Measurements from ENCODE around the gene WDR45B.

WDR45B gene

DNA sequence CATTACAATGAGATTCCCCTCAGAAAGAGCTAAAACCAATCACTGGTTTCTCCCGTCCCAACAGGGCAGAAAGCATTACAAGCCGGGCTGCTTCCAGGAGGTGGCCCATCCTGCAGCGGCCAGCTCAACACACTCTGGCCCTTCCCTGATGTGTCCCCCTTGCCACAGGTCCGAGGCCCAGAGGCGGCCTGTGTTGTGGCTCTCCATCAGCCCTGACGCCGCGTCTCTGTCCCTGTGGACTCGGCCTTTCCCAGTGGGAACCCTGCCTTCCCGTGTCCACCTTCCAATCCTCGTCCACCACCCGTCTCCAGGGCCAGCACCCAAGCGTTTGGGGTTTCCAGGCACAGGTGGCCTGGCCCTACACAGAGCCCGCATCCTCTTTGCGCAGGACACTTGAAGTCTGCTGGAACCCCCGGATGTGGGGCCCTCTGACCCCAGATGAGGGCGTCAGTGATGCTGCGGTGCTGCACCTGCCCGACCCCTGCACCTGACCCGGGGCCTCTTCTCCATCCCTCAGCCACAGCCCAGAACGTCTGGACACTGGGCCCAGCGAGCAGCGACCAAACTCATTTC, 29.2 kb upstream of the WDR45B start:
- DNase-seq (ENCODE audit: low read depth in 2 of 2, low spot score in 1 of 2), result no peak

DNA sequence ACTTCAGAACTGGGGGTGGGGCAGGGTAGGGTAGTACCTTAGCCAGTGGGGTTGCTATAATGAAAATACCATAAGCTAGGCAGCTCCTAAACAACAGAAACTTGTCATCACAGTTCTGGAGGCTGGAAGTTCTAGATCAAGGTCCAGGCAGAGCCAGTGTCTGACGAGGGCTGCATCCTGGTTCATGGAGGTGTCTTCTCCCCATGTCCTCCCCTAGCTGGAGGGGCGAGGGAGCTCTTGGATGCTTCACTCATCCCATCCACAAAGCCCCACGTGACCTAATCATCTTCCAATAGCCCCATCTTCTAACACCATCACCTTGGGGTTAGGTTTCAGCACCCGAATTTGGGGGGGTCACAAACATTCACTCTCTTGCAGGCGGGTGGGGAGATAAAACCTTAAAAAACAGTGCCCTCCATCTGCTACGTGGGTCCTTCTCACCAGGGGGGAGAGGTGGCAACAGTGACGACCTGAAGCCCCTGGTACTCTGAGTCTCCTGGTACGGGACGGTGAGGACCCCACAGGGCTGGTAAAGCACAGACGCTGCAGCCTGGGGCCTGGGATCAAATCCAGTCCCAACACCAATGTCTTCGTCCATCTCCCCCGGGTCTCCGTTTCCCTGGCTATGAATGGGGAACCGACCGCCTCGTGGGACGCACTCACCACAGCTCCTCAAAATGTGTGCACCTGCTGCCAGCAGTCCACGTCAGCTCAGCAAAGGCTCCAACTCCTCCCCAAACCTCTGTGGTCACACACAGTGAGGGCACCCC, 27.4 kb upstream of the WDR45B start:
- DNase-seq (ENCODE audit: low read depth in 2 of 2, low spot score in 1 of 2), result no peak

DNA sequence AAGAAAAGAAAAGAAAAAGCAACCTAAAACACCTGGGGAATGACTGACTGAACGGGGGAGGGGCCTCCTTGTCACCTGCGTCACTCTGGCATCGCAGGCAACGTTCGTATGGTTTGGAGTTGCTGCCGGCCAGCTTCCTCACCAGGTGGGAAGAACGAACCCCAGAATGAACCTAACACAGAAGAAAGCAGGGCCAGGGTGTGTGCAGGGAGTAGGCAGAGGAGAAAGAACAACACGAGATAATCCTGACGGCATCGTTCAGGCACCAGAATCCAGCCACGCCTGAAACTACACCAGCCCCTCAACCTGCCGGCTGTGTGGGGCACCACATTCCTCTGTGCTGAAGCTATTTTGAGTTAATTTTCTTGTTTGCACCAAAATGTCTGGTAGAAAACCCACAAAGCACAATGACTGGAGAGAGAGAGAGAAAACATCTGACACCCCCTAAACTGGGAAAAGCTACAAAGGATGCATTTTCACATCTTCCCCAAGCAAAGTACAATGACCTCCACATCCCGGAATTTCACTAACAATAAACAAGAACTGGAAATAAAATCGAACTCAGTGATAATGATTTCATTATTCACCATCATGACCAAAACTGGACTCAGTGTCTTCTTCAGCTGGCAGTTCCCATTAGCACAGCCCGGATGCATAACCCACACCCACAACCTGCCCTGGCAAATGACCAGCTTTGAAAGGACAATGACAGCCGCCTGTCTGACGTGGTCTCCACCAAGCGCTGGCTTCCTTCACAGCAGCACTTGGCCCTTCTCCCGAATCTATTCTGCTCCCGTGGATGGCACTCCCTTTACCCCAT, 26.6 kb upstream of the WDR45B start:
- no peak for DNase-seq (ENCODE audit: low read depth in 2 of 2, low spot score in 1 of 2)

DNA sequence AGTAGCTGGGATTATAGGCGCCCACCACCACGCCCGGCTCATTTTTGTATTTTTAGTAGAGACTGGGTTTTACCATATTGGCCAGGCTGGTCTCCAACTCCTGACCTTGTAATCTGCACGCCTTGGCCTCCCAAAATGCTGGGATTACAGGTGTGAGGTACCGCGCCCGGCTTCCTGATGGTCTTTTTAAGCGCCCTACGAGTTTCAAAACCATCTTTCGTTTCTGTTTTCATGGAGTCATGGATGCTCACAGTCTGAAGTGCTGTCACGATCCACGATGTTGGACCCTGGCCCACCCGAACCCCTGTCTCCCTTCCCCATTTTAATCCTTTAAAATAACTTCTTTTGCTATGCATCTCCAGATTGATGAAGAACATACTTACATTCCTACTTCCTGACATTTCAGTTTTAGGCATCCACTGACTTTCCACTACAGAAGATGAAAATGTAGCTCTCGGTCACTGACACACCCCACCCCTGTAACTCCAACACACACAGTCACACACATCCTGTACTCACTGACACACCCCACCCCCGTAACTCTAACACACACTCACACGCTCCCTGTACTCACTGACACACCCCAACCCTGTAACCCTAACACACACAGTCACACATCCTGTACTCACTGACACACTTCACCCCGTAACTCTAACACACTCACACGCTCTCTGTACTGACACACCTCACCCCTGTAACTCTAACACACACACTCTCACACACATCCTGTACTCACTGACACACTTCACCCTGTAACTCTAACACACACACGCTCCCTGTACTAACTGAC, 22.6 kb upstream of the WDR45B start:
- no peak for DNase-seq (ENCODE audit: low read depth in 2 of 2, low spot score in 1 of 2)

DNA sequence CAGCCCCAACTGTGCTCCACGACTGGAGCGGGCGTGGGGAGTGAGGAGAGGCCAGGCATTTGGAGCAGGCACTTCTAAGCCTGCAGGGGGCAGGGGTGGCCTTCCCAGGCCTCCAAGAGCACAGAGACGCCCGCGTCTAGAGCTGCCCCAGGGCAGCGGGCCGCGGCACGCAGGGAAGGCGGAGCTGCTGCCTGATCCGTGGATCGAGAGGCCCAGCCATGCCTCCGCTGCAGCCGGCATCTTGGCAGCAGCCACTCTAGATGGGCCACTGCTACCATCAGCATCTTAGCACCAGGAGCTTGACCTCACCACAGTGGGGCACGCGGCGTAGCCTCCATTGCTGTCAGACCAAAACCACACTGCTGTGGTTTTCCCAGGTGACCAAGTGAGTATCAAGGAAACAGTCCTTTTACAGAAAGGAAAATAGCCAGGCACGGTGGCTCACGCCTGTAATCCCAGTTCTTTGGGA, 20.4 kb upstream of the WDR45B start:
- DNase-seq (ENCODE audit: low read depth in 2 of 2, low spot score in 1 of 2), result no peak

DNA sequence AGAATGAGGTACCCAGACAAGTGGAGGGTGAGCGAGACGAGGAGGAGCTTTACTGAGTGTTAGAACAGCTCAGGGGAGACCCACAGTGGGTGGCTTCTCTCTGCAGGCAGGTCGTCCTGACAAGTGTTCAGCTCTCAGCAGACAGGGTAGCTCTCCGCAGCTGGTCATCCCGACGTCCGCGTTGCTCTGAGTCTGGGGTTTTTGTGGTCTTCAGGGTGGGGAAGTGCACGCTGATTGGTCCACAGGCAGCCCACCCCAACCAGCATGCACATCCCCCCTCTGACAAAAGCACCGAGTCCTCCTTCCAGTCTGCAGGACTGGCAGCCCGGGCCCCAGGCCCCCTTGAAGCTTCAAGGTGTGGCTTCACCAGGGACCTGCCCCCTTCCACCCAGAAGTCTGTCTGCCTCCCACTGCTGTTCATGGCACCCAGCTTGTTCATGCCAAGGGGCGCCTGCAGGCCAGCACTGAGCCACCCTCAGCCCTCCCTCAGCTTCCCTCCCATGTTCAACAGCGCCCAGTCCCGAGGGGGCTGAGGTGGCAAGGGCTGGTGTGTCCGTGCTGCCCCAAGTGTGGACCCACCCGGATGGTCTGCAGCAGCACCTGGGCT, 19.9 kb upstream of the WDR45B start:
- DNase-seq (ENCODE audit: low read depth in 2 of 2, low spot score in 1 of 2), result no peak

DNA sequence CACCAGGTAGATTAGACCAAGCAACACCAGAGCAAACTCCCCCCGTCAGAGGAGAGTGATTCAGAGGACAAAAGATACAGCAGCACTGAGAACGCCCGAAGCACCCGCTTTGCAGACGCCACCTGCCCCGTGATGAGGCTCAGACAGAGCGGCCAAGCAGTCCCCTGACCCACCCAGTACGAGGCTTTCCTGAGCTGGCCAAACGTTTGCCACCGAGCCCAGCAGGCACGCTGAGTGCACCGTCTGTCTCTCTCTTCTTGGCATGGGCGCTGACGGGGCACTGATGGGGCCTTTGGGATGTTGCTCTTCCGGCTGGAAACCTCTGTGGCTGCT, 19.4 kb upstream of the WDR45B start:
- no peak for DNase-seq (ENCODE audit: low read depth in 2 of 2, low spot score in 1 of 2)

DNA sequence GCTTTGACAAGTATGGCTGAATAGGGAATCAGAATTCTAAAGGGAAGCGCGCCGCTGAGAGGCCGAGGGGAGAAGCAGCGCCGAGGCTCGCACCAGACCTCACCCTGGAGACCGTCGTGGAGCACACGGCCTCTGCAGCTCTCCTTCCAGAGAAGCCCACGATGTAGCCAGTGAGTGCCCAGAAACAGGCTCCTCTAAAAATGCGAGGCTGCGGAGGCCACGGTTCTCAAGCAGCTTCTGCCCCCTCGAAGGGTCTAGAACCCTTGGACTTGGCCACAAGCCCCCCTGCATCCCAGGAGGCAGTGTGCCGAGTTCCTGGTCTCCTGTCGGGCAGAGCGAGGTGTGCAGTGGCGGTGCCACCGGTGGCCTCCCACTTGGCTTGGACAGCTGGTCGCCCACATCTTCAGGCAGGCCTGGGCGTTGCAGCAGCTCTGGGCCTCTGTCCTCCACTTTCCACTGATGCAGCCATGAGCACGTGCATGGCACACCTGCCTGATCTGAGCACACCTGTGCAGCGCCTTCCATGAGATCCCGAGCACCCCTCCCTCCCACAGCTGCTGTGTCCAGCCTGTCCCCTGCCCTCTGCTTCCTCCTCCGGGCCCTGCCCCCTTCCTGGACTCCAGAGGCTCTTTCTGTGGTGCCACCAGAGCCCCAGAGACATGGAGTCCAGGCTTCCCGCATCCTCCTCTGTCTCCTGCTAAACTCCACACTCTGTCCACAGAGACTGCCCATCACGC, 18.9 kb upstream of the WDR45B start:
- no peak for DNase-seq (ENCODE audit: low read depth in 2 of 2, low spot score in 1 of 2)

DNA sequence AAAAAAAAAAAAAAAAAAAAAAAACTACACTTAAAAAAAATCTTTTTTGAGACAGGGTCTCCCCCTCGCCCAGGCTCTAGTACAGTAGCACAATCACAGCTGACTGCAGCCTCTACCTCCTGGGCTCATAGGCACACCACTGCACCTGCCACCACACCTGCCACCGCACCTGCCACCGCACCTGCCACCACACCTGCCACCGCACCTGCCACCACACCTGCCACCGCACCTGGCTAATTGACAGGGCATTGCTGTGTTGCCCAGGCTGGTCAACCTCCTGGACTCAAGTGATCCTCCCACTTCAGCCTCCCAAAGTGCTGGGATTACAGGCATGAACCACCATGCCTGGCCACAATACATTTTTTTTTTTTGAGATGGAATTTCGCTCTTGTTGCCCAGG, 17.6 kb upstream of the WDR45B start:
- no peak for DNase-seq (ENCODE audit: low read depth in 2 of 2, low spot score in 1 of 2)

DNA sequence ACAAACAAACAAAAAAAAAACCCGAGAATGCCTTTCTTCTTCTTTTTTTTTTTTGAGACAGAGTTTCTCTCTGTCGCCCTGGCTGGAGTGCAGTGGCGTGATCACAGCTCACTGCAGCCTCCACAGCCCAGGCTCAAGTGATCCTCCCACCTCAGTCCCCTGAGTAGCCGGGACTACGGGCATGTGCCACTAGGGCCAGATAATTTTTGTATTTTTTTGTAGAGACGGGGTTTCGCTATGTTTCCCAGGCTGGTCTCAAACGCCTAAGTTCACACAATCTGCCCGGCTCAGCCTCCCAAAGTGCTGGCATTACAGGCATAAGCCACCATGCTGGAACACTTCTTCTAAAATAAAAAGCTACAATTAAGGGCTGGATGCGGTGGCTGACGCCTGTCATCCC, 17.0 kb upstream of the WDR45B start:
- DNase-seq (ENCODE audit: low read depth in 2 of 2, low spot score in 1 of 2), result no peak

DNA sequence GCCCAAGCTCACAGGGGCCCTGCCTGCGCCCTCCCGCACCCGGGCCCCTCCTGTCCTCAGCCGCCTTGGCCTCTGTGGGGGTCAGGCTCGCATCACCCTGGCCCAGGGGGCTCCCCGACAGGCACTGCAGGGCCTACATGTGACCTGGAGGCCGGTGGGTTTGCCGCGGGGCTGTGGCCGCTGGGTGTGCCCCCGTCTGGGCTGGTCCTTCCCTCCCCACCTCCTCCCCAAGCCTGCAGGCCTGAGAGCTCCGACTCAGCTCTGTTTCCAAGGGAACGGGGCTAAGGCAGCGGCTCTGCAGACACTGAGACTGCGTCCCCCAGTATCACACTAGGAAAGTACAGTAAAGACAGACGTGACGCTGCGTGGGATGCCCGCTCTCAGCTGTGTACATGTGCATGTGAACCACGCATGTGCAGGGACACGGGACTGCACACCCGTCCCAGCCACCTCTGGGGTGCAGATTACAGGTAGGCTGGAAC, 16.5 kb upstream of the WDR45B start:
- no peak for DNase-seq (ENCODE audit: low read depth in 2 of 2, low spot score in 1 of 2)

DNA sequence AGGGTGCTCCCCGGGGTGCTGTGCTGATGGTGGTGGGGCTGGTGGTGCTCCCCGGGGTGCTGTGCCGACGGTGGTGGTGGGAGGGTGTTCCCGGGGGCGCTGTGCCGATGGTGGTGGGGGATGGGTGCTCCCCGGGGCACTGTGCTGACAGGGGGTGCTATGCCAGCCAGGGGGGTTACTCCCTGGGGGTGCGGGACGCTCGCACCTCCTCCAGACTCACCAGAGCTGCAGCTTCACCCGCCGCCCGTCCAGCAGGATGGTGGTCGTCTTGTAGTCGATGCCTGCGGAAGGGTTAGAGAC, 16.0 kb upstream of the WDR45B start:
- DNase-seq (ENCODE audit: low read depth in 2 of 2, low spot score in 1 of 2), result no peak

DNA sequence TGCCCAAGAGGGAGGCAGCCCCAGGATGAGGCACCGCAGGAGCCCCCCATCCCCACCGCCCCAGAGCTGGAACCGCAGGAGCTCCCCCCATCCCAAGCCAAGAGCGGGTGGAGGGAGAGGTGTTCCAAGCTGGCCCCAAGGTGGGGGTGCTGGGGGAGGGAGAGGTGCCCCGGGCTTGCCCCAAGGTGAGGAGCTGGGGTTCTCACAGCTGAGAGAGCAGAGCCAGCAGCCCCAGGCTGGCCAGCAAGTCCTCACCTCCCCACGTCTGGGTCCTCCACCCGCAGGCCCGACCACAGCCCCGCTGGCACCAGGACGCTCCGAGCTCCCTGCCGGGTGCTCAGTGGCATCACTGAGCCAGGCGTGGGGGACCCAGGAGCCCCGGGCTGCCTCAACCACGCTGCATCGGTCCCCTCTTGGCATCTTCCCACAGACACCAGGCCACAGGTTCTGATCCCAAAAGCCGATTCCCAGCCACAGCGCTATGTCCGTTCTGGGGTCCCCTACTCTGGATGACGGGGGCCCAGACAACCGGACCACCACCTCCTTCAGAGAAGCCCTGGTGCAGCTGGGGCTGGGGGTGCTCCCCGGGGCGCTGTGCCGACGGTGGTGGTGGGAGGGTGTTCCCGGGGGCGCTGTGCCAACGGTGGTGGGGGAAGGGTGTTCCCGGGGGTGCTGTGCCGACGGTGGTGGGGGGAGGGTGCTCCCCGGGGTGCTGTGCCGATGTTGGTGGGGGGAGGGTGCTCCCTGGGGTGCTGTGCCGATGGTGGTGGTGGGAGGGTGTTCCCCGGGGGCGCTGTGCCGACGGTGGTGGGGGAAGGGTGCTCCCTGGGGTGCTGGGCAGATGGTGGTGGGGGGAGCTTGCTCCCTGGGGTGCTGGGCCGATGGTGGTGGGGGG, 15.4 kb upstream of the WDR45B start:
- no peak for DNase-seq (ENCODE audit: low read depth in 2 of 2, low spot score in 1 of 2)

DNA sequence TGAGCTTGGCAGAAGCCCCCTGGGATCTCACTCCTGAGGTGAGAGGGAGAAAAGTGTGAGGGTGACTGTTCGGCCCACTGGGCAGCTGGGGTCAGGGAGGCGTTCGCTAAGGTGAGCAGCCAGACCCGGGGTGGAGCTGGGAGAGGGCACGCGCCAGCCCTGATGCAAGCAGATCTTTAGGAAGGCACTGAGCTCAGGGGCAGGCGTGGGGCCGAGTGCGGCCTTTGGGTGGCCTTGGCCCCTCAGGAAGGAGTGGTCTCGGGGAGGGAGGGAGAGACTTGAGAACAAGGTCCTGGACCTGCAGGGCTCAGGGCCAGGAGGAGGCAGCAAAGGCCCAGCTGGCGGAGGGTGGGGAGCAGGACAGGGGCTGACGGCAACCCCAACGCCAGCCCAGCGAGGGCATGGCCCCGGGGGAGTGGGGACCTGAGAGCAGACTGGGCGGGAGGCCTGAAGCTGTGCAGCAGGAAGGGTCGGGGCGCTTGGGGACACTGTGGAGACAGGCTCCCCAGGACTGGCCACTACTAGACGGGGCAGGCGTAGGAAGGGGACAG, 14.5 kb upstream of the WDR45B start:
- no peak for DNase-seq (ENCODE audit: low read depth in 2 of 2, low spot score in 1 of 2)

DNA sequence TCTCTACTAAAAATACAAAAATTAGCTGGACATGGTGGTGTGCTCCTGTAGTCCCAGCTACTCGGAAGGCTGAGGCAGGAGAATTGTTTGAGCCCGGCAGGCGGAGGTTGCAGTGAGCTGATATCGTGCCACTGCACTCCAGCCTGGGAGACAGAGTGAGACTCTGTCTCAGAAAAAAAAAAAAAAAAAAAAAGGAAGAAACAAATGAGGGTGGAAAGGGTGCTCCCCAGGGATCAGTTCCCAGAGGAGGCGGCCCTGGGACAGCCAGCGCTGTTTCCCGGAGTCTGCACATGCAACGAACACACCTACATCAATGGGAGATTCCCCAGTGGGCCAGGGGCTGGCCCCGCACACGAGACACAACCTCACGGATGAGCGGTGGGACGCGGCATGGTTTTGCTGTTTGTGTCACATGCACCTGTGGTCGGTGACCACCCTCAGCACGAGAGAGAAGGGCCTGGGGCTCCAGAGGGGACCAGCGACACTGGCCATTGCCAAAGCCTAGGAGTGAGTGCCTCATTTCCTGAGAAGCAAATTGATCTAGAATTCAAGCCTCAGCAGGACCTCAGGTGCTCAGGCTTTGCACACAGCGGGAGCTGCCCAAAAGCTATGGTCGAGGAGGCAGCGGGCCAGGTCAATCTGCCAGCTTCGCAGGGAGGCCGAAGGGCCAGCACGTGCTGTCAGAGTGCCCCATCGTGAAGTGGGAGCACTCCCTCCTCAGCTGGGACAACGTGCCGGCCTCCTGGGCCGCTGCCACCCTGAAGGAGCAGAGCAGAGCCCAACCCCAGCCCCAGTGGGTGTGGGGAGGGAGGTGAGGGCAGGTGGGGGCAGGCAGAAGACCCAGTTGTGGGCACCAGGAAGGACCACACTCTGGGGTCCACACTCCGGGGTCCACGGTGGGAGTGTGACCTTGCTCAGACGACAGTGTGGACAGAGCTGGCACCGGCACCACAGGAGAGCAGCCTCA, 13.8 kb upstream of the WDR45B start:
- no peak for DNase-seq (ENCODE audit: low read depth in 2 of 2, low spot score in 1 of 2)

DNA sequence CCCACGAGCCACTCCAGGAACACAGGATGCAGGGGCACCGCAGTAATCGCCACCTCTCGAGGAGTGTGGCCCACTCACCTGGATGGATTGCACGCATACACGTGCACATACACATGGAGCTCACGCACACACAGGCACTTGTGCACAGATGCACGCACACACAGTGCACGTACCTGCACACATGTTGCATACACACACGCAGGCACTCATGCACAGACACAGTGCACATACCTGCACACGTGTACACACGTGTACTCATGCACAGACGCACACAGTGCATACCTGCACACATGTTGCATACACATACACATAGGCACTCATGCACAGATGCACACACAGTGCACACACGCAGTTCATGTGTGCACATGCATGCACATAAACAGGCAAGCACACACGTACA, 11.6 kb upstream of the WDR45B start:
- DNase-seq (ENCODE audit: low read depth in 2 of 2, low spot score in 1 of 2), result no peak

DNA sequence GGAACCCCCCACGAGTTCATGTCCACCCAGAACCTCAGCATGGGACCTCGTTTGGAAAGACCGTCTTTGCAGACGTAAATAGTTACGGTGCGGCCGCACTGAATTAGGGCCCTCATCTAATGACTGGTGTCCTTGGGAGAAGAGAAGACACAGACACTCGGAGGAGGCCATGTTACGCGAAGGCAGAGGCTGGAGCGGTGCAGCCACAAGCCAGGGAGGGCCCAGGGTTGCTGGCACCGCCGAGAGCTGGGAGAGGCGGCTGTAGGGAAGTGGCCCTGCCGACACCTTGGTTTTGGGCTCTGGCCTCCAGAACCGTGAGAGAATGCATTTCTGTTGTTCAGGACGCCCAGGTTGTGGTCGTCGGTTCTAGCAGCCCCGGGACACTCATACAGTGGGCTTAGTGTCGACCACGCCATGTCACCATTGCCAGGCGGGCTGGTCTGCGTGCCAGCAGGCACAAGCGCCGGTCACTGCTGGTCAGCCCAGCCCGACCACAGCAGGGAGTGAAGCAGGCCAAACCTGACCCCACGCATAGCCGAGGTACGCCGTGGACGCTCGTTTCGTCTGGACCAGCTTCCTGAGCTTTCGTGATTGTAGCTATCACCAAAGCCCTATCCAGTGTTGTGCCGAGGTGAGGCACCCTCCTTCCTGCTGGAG, 10.7 kb upstream of the WDR45B start:
- no peak for DNase-seq (ENCODE audit: low read depth in 2 of 2, low spot score in 1 of 2)

Measured in stimulated activated CD8-positive, alpha-beta memory T cell treated with anti-CD3 and anti-CD28 coated beads, Interleukin-4, amount 100 ng/mL, for 4 hours (primary cell).